ENCODE measurements around the gene KIAA0825.

DNA sequence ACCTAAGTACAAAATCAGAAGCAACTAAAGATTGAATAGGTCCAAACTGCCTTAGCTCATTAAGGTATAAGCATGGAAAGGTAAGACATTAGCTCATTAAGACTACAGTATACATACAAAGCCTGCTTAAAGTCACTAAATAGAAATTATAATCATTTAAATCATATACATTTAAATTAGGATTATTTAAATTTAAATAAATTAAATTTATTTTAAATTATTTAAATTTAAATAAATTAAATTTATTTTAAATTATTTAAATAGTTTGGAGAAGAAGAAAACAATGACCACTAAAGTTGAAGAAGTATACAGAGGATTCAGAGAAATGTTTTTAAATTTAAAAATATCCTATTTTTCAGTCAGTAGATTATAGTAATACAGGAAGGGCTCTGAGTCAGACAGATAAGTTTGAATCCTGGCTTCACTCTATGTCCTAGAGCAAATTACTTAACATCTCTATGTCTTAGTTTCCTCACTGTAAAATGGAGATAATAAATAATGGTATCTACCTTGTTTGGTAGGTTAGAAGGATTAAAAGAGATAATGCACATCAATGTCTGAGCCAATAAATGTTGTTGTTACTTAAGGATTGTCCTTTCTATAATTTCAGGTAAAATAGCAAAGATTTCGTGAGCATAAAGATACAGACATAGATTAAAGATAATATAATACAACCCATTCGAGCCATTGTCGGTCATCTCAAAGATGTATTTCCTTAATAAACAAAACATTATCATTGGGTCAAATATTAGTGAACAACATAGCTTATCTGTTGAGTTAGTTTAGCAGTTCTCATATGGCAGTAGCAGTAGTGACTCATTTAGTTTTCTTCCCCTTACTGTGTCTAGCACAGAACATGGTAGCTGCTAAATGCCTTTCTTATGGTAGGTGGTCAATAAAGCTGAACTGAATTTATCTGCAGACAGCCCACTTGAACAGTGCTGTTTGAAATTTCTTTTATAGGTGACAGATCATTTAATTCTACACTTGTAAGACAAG, 100.6 kb downstream of the KIAA0825 start:
- TF ChIP-seq, protein P1, sequence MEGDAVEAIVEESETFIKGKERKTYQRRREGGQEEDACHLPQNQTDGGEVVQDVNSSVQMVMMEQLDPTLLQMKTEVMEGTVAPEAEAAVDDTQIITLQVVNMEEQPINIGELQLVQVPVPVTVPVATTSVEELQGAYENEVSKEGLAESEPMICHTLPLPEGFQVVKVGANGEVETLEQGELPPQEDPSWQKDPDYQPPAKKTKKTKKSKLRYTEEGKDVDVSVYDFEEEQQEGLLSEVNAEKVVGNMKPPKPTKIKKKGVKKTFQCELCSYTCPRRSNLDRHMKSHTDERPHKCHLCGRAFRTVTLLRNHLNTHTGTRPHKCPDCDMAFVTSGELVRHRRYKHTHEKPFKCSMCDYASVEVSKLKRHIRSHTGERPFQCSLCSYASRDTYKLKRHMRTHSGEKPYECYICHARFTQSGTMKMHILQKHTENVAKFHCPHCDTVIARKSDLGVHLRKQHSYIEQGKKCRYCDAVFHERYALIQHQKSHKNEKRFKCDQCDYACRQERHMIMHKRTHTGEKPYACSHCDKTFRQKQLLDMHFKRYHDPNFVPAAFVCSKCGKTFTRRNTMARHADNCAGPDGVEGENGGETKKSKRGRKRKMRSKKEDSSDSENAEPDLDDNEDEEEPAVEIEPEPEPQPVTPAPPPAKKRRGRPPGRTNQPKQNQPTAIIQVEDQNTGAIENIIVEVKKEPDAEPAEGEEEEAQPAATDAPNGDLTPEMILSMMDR (IDR thresholded peaks at IDR 0.05; ENCODE audit: low read length), result no peak
- no peak for TF ChIP-seq EZH2 (IDR thresholded peaks at IDR 0.05; ENCODE audit: borderline replicate concordance, low read length)
